ENCODE data around the gene SPPL3.
A peak's percentile ranks its signal among the peaks of the same experiment; 100 is the strongest.

SPPL3 gene

DNA sequence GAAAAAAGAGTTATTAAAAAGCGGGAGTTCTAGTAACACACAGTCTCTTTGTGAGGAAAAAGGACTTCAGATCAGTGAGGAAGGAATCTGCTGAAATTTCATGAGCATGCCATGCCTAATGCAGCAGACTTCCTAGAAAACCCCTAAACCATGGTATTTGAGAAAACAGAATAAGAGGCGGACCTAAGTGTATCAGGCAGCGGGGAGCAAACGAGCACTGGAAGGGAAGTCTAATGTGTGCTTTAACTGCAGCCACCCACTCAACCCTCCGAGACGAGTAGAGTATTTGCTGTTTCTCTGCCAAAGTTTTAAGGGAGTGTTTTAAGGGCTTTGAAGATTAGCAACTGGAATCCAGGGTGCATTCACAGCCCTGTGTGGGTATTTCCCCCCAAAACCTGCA lies 142.1 kb downstream of the SPPL3 start:
- Histone ChIP-seq H3K36me3 (ENCODE audit: insufficient read depth, low read length) (peaks cover 34% of the 10 kb centered on the region; the same call in 1 of the 2 replicates), H3K4me3 (no peak overlapping the region), H3K27ac (peak overlapping the region; percentile 67), H3K9ac (ENCODE audit: insufficient read length) (no peak overlapping the region), H3K9me3 (ENCODE audit: low read depth, low read length) (no peaks in the 10 kb centered on the region)
- DNase-seq (ENCODE audit: low read depth, low spot score) = no peak
- TF ChIP-seq EZH2 (IDR thresholded peaks at IDR 0.05) (no peak), FOXP2 (optimal IDR thresholded peaks at IDR 0.05; ENCODE audit: control extremely low read depth, extremely low read length, insufficient read depth) (no peak), POLR2AphosphoS5 (IDR thresholded peaks at IDR 0.05; ENCODE audit: borderline replicate concordance, low read depth, low read length) (no peak)

DNA sequence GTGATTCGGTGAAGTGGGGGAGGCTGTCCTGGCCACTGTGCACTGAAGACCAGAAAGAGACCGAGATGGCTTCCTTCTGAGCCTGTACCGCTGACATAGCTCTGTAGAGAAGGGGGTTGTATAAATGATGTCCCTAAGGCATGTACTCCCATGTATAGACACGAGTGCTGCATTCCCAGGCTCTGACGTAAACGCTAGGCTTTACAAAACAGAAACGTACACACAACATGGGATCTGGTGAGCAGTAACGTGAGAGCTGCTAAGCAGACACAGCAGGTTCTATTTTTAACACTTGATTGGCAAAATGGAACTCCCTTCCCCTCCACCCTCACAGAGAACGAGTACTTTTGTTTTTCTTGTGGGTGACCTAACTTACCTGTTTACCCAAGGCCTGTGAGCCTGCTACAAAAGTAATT lies 142.6 kb downstream of the SPPL3 start:
- no peak overlapping the region for H3K4me3 ChIP-seq
- H3K27ac ChIP-seq = peak overlapping the region; percentile 67
- no peaks in the 10 kb centered on the region for H3K9me3 ChIP-seq (ENCODE audit: low read depth, low read length)
- no peak overlapping the region for H3K9ac ChIP-seq (ENCODE audit: insufficient read length)
- DNase-seq (ENCODE audit: low read depth, low spot score) = no peak
- peaks cover 29% of the 10 kb centered on the region; the same call in 1 of the 2 replicates for H3K36me3 ChIP-seq (ENCODE audit: insufficient read depth, low read length)
- TF ChIP-seq EZH2 (IDR thresholded peaks at IDR 0.05) = no peak

DNA sequence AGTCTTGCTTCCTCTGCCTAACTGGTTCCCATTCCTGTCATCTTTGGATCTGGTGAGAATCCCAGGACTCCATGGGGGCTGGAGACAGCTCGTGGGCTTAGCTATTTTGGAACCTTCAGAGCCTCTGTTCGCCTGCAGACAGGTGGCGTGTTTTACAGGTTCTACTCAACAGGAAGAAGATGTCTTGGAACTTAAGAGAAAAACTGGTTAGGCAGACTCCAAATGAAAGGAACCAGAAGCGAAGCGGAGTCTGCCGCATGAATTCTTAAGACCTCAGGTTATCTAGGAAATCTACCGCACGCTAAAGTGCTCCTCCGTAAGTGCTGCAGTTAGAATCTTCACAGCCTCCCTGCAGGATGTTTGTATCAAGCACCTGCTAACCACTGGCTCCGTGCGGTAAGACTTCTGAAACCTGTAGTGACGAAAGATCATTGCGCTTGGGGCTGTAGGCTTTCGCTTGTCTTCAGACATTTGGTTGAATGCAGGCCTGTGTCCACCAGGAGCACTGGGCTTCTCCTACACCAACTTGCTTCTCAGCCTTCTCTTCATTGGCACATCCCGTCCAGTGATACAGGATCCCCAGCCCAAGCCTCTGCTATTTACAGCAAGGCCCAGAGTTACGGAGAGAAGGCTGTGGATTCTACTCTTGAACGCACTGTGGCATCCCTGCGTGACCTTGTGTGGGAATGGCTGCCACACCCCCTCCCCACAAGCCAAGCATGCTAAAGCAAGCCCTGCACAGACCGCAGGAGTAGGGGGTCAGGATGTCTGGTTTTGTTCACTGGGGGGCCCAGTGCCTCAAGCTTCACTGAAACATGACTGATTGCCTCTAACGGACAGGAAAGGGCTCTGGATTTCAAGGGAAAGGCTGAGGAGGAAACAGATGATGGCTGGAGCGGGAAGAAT lies 143.6 kb downstream of the SPPL3 start:
- peaks cover 19% of the 10 kb centered on the region; the same call in 1 of the 2 replicates for H3K36me3 ChIP-seq (ENCODE audit: insufficient read depth, low read length)
- no peak for DNase-seq (ENCODE audit: low read depth, low spot score)
- no peak overlapping the region for H3K27ac ChIP-seq
- TF ChIP-seq POLR2AphosphoS5 (IDR thresholded peaks at IDR 0.05; ENCODE audit: borderline replicate concordance, low read depth, low read length) = no peak
- TF ChIP-seq EZH2 (IDR thresholded peaks at IDR 0.05) = no peak
- TF ChIP-seq FOXP2 (optimal IDR thresholded peaks at IDR 0.05; ENCODE audit: control extremely low read depth, extremely low read length, insufficient read depth) = no peak
- no peak overlapping the region for H3K9ac ChIP-seq (ENCODE audit: insufficient read length)
- H3K4me3 ChIP-seq = no peak overlapping the region
- H3K9me3 ChIP-seq (ENCODE audit: low read depth, low read length) = no peaks in the 10 kb centered on the region

DNA sequence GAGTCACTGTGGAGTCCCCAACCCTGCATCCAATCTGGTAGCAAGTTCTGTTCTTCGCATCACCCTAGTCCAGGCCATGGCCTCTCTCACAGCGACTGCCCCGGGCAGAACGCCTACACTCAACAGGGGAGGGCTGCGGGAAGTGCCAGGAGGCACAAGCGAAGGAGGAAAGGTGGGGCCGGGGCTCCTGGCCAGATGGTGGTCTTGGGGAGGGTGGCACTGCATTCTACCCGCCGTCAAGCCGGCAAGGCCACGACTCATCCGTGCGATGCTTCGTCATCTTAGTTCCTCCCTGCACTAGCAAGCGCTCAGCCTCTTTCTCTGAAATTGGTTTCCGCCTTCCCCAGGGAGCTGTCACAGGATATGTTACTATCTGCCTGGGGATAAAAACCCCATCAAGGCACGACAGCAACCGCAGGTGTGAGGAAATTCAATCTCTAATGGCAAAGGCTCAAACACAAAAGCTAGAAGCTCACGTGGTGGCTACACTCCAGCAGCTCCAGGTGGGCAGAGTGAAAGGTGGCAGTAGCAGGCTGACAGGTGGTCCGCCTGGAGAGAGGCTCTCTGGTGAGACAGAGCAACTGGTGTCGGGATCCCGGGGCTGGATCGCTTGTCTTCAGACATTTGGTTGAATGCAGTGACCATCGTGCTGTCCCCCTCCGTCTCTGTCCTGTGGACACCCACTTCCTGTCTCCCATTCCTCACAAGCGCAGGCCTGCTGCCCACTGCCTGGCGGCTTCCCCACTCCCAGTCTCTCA lies 144.4 kb downstream of the SPPL3 start:
- Histone ChIP-seq H3K9me3 (ENCODE audit: low read depth, low read length) (no peaks in the 10 kb centered on the region), H3K4me3 (no peak overlapping the region), H3K9ac (ENCODE audit: insufficient read length) (no peak overlapping the region), H3K27ac (no peak overlapping the region), H3K36me3 (ENCODE audit: insufficient read depth, low read length) (peaks cover 18% of the 10 kb centered on the region; the same call in 1 of the 2 replicates)
- no peak for DNase-seq (ENCODE audit: low read depth, low spot score)
- TF ChIP-seq POLR2AphosphoS5 (IDR thresholded peaks at IDR 0.05; ENCODE audit: borderline replicate concordance, low read depth, low read length) = no peak
- no peak for TF ChIP-seq EZH2 (IDR thresholded peaks at IDR 0.05)
- TF ChIP-seq FOXP2 (optimal IDR thresholded peaks at IDR 0.05; ENCODE audit: control extremely low read depth, extremely low read length, insufficient read depth) = no peak

DNA sequence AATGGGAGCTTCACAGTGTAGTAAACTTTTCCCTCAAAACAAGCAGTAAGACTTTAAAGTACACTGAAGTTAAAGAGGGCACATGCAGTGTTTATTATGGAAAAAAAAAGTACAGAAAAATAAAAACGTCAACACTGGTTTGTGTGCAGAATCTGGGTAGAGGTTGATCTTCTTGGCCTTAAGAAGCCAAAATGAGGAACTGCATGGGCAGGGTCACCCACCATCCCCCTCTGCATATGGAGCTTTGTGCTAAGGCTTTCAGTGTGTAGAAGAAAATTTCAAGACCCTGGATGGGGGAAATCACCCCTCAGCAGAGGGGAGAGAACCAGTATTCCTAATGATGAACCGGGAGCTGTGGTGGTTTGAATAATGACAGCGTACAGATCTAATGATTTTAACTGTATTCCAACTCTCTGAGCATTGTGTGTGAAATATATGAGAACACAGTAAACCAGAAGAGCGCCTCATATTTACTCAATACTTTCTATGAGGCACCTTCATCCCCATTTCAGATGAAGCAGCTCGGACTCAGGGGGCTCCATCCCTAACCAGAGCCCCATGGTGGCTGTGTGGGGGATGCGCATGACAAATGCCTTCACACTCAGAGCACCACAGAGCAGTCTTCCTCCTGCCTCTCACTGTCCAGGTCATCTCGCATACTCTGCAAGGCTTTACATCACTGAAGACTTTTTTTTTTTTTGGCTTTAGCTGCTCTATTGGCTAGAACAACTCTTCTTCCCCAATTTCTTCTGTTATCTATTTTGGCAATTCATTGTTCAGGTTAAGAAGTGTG lies 145.2 kb downstream of the SPPL3 start:
- no peak overlapping the region for H3K9ac ChIP-seq (ENCODE audit: insufficient read length)
- H3K27ac ChIP-seq = no peak overlapping the region
- H3K9me3 ChIP-seq (ENCODE audit: low read depth, low read length) = no peaks in the 10 kb centered on the region
- no peak for TF ChIP-seq POLR2AphosphoS5 (IDR thresholded peaks at IDR 0.05; ENCODE audit: borderline replicate concordance, low read depth, low read length)
- TF ChIP-seq FOXP2 (optimal IDR thresholded peaks at IDR 0.05; ENCODE audit: control extremely low read depth, extremely low read length, insufficient read depth) = no peak
- TF ChIP-seq EZH2 (IDR thresholded peaks at IDR 0.05) = no peak
- H3K36me3 ChIP-seq (ENCODE audit: insufficient read depth, low read length) = peaks cover 14% of the 10 kb centered on the region; the same call in 1 of the 2 replicates
- no peak for DNase-seq (ENCODE audit: low read depth, low spot score)
- no peak overlapping the region for H3K4me3 ChIP-seq

DNA sequence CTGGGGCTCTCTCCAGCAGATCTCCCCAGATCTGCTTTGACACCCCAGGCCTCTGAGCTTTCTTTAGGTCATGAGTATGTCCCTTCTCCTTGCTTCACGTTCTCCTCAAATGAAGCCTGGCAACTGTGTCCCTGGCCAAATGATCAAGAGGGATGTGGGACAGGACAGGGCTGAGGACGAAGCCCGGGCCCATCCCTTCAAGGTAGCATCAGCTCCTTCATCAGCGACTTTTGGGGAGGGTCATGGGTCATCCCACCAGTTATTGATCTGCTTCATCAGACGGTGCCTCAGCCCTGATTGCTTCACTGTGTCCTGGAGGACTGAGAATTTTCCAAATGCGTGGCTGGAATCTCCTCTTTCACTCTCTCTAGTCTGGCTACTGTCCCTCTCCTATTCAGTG lies 146.2 kb downstream of the SPPL3 start:
- Histone ChIP-seq H3K36me3 (ENCODE audit: insufficient read depth, low read length) (peaks cover 8% of the 10 kb centered on the region; the same call in 1 of the 2 replicates), H3K9ac (ENCODE audit: insufficient read length) (no peak overlapping the region), H3K27ac (no peak overlapping the region), H3K9me3 (ENCODE audit: low read depth, low read length) (no peaks in the 10 kb centered on the region), H3K4me3 (no peak overlapping the region)
- TF ChIP-seq POLR2AphosphoS5 (IDR thresholded peaks at IDR 0.05; ENCODE audit: borderline replicate concordance, low read depth, low read length) (no peak), EZH2 (IDR thresholded peaks at IDR 0.05) (no peak), FOXP2 (optimal IDR thresholded peaks at IDR 0.05; ENCODE audit: control extremely low read depth, extremely low read length, insufficient read depth) (no peak)
- DNase-seq (ENCODE audit: low read depth, low spot score) = no peak

DNA sequence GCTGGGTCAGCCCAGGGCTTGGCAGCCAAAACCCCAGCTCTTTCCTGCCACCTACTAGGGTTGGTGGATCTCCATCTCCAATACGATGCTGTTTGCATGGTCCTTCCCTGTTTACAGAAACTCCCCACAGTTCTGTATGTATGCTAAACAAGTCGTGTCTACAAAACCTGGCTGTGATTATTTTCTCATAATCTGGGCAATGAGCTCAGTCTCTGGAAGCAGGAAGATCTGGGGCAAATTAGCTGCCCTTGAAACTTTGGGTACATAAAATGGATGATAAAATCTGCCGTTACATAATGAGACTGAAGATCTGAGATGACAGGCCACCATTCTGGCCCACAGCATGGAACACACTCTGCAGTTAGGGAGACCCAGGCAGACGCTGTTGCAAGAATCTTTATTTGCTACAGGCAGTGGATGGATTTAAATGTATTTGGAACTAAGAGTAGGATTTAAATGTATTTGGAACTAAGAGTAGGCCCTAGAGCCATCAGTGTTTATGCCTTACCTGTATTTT lies 146.9 kb downstream of the SPPL3 start:
- H3K36me3 ChIP-seq (ENCODE audit: insufficient read depth, low read length) = peaks cover 8% of the 10 kb centered on the region; the same call in 1 of the 2 replicates
- no peaks in the 10 kb centered on the region for H3K9me3 ChIP-seq (ENCODE audit: low read depth, low read length)
- no peak overlapping the region for H3K27ac ChIP-seq
- no peak overlapping the region for H3K9ac ChIP-seq (ENCODE audit: insufficient read length)
- DNase-seq (ENCODE audit: low read depth, low spot score) = no peak
- TF ChIP-seq EZH2 (IDR thresholded peaks at IDR 0.05) (no peak), FOXP2 (optimal IDR thresholded peaks at IDR 0.05; ENCODE audit: control extremely low read depth, extremely low read length, insufficient read depth) (no peak), POLR2AphosphoS5 (IDR thresholded peaks at IDR 0.05; ENCODE audit: borderline replicate concordance, low read depth, low read length) (no peak)
- no peak overlapping the region for H3K4me3 ChIP-seq

Data from SK-N-MC (cell line).